Mesenchymal stem cell (in vitro differentiated cells and primary cell): ENCODE measurements around the gene PMS2.
"Not testable (repeated sequence)": the region's sequence is repeated elsewhere in the genome, so short reads cannot be mapped to it uniquely, and the experiment has no call there.

Experiments used
- DNase-seq: peaks from one replicate; pipeline ENCODE4 v3.0.0-alpha.2; 2013
- H2AFZ ChIP-seq: one replicate; pipeline ENCODE4 v1.6.1; 2013; ENCODE audit warnings: low read depth, mild to moderate bottlenecking, control low read depth, inconsistent platforms, low read length, moderate library complexity
- H2AK5ac ChIP-seq: 2 replicates; pipeline ENCODE4 v1.6.1; 2013; ENCODE audit warnings: low read length, moderate library complexity, mild to moderate bottlenecking, inconsistent platforms; ENCODE audit not compliant: severe bottlenecking
- H2BK120ac ChIP-seq: one replicate; pipeline ENCODE4 v1.6.1; 2013; ENCODE audit warnings: low read depth, mild to moderate bottlenecking, inconsistent platforms, low read length, moderate library complexity
- H2BK12ac ChIP-seq, 2 experiments: one replicate each; pipeline ENCODE4 v1.6.1; 2013; ENCODE audit warnings: inconsistent platforms in 2 of 2, low read length in 2 of 2, mild to moderate bottlenecking in 2 of 2, moderate library complexity in 2 of 2, control low read depth in 1 of 2
- H2BK15ac ChIP-seq: one replicate; pipeline ENCODE4 v1.6.1; 2013; ENCODE audit warnings: mild to moderate bottlenecking, low read depth, inconsistent platforms; ENCODE audit not compliant: poor library complexity, severe bottlenecking
- H2BK5ac ChIP-seq: 2 replicates; pipeline ENCODE4 v1.6.1; 2013; ENCODE audit warnings: low read depth, mild to moderate bottlenecking, low read length, control low read depth, inconsistent platforms; ENCODE audit not compliant: poor library complexity, severe bottlenecking
- H3K14ac ChIP-seq, 2 experiments: one replicate each; pipeline ENCODE4 v1.6.1; 2013; ENCODE audit warnings: inconsistent platforms in 2 of 2, low read length in 2 of 2, control low read depth in 1 of 2, mild to moderate bottlenecking in 1 of 2, moderate library complexity in 1 of 2
- H3K18ac ChIP-seq, 2 experiments: one replicate each; pipeline ENCODE4 v1.6.1; 2013; ENCODE audit warnings: inconsistent platforms in 2 of 2, low read length in 2 of 2, control low read depth in 1 of 2, low read depth in 1 of 2, mild to moderate bottlenecking in 1 of 2
- H3K23ac ChIP-seq, 2 experiments: one replicate each; pipeline ENCODE4 v1.6.1; 2013; ENCODE audit warnings: inconsistent platforms in 2 of 2, low read length in 2 of 2, mild to moderate bottlenecking in 2 of 2, moderate library complexity in 2 of 2, control low read depth in 1 of 2
- H3K27ac ChIP-seq: 2 replicates; pipeline ENCODE4 v1.5.1; 2013; ENCODE audit warnings: mild to moderate bottlenecking, moderate library complexity, low read length, control low read depth, inconsistent platforms; ENCODE audit not compliant: poor library complexity, severe bottlenecking
- H3K27me3 ChIP-seq, 2 experiments: 2 replicates each; pipeline versions ENCODE4 v1.6.1 to v1.7.0; 2013; ENCODE audit warnings: low read length in 2 of 2, mild to moderate bottlenecking in 2 of 2, moderate library complexity in 2 of 2, control low read depth in 1 of 2, inconsistent platforms in 1 of 2; ENCODE audit not compliant: control insufficient read depth in 1 of 2, insufficient read depth in 1 of 2
- H3K36me3 ChIP-seq, 2 experiments: 2 replicates each; pipeline versions ENCODE4 v1.6.1 to v1.7.0; 2013; ENCODE audit warnings: low read length in 2 of 2, control low read depth in 1 of 2, inconsistent platforms in 1 of 2, low read depth in 1 of 2, mild to moderate bottlenecking in 1 of 2; ENCODE audit not compliant: insufficient read depth in 2 of 2, control insufficient read depth in 1 of 2
- H3K4ac ChIP-seq, 2 experiments: one replicate each; pipeline ENCODE4 v1.6.1; 2013; ENCODE audit warnings: inconsistent platforms in 2 of 2, low read length in 2 of 2, mild to moderate bottlenecking in 2 of 2, moderate library complexity in 2 of 2, control low read depth in 1 of 2, low read depth in 1 of 2
- H3K4me1 ChIP-seq: 2 replicates; pipeline ENCODE4 v1.6.1; 2013; ENCODE audit warnings: low read depth, low read length, control low read depth; ENCODE audit not compliant: control insufficient read depth, insufficient read depth
- H3K4me2 ChIP-seq: 2 replicates; pipeline ENCODE4 v1.6.1; 2013; ENCODE audit warnings: low read length, mild to moderate bottlenecking, inconsistent platforms; ENCODE audit not compliant: poor library complexity, severe bottlenecking
- H3K4me3 ChIP-seq, 2 experiments: 2 replicates each; pipeline versions ENCODE4 v1.5.1 to v1.7.0; 2013; ENCODE audit warnings: low read length in 2 of 2, mild to moderate bottlenecking in 2 of 2, control low read depth in 1 of 2, low read depth in 1 of 2; ENCODE audit not compliant: insufficient read depth in 1 of 2
- H3K79me1 ChIP-seq: replicated peaks from 2 replicates; pipeline ENCODE4 v1.6.1; 2013; ENCODE audit warnings: mild to moderate bottlenecking, control low read depth, low read length, inconsistent platforms; ENCODE audit not compliant: poor library complexity, severe bottlenecking
- H3K9ac ChIP-seq: 2 replicates; pipeline ENCODE4 v1.7.0; 2013; ENCODE audit warnings: mild to moderate bottlenecking, low read length, moderate library complexity
- H3K9me3 ChIP-seq: 2 replicates; pipeline ENCODE4 v1.7.0; 2013; ENCODE audit warnings: mild to moderate bottlenecking, low read length; ENCODE audit not compliant: control insufficient read depth
- H4K8ac ChIP-seq: one replicate; pipeline ENCODE4 v1.6.1; 2013; ENCODE audit warnings: inconsistent platforms, mild to moderate bottlenecking, low read length, moderate library complexity
- H4K91ac ChIP-seq: one replicate; pipeline ENCODE4 v1.6.1; 2013; ENCODE audit warnings: mild to moderate bottlenecking, low read length, inconsistent platforms
- WGBS: methylation state at CpG from one replicate; pipeline ENCODE4 v1.1.7; 2013; ENCODE audit warnings: mixed read lengths; 5-methylcytosine and 5-hydroxymethylcytosine counted together

The PMS2 gene

DNA sequence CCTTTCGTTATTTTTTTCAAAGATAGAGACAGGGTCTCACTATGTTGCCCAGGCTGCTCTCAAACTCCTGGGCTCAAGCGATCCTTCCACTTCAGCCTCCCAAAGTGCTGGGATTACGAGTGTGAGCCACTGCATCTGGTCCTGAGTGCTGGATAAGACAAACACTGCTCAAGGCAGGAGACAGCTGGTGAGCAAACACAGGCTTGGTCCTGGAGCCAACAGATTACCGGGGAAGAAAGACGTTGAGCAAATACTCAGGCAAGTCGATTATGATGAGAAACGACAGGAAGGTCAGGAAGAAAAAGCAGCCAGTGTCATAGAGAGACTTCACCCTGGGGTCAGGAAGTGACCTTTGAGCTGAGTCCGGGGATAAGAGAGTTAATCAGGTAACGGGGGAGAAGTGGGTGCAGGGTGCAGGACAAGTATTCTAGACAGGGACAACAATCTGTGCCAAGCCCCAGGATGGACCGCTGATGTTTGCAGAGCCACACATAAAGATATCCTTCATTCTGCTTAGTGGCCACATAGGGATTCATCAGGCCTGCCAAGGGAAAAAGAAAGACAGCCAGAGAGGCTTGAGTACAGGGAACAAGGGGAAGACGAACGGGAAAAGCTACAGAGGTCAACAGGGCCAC, 29.1 kb downstream of the PMS2 start:
- not testable (repeated sequence) for H3K9me3 ChIP-seq, H3K4me1 ChIP-seq, H3K27ac ChIP-seq, H3K36me3 ChIP-seq, H3K4me2 ChIP-seq, H3K79me1 ChIP-seq, H3K18ac ChIP-seq, H3K4me3 ChIP-seq, DNase-seq, H2AFZ ChIP-seq, H3K23ac ChIP-seq, H3K27me3 ChIP-seq, H3K9ac ChIP-seq, H2AK5ac ChIP-seq, H4K91ac ChIP-seq, H2BK12ac ChIP-seq, H4K8ac ChIP-seq, H3K14ac ChIP-seq, H2BK5ac ChIP-seq, H2BK120ac ChIP-seq, H2BK15ac ChIP-seq, H3K4ac ChIP-seq
- no CpG with 5 or more reads among the region's 12 CpGs for WGBS

DNA sequence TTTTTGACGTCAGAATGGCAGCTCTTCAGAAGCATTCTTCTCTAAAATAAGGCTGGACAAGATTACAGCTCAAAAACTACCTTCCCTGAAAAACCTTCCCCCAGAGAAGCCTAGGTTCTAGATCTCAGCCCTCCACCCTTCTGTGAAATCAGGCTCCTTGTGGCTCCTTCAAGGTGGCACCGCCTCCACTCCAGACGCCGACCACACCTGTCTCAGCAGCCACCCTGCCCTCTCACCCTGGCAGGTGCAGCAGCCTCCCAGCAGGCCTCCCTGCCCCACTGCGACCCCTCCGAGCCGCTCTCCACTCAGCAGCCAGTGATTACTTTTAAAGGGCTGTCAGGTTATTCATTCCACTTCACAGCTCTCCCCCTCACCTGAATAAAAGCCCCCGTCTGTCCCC, 35.3 kb downstream of the PMS2 start:
- not testable (repeated sequence) for H2BK12ac ChIP-seq, H3K27me3 ChIP-seq, H2AK5ac ChIP-seq, H3K4ac ChIP-seq, H3K18ac ChIP-seq, H2BK5ac ChIP-seq, H4K8ac ChIP-seq, H3K9ac ChIP-seq, DNase-seq, H3K36me3 ChIP-seq, H2BK120ac ChIP-seq, H2AFZ ChIP-seq, H3K9me3 ChIP-seq, H3K79me1 ChIP-seq, H3K4me2 ChIP-seq, H2BK15ac ChIP-seq, H4K91ac ChIP-seq, H3K4me1 ChIP-seq, H3K14ac ChIP-seq, H3K27ac ChIP-seq, H3K4me3 ChIP-seq, H3K23ac ChIP-seq
- no CpG with 5 or more reads among the region's 8 CpGs for WGBS

- DNase-seq, H3K18ac ChIP-seq, H3K9ac ChIP-seq, H3K23ac ChIP-seq, H3K27me3 ChIP-seq, H3K79me1 ChIP-seq, H3K4ac ChIP-seq, H3K36me3 ChIP-seq, H4K8ac ChIP-seq, H3K4me3 ChIP-seq, H2BK120ac ChIP-seq, H4K91ac ChIP-seq, H2BK12ac ChIP-seq, H3K4me2 ChIP-seq, H2AK5ac ChIP-seq, H3K4me1 ChIP-seq, H3K27ac ChIP-seq, H2BK5ac ChIP-seq, H3K9me3 ChIP-seq, H2BK15ac ChIP-seq, H2AFZ ChIP-seq, H3K14ac ChIP-seq: not testable (repeated sequence)
- WGBS = no CpG with 5 or more reads among the region's 43 CpGs
These were observed 38.4 kb downstream of the PMS2 start, which contains the start of gene RSPH10B for GRCh38 chr7:5970347-5970911. TSS of gene RSPH10B (minus strand) at chr7:5970689. CDS start at chr7:5967116, 3,573 bp downstream.

GRCh38 chr7:5963810-5964209, 45.0 kb downstream of the PMS2 start:
- WGBS = no CpG with 5 or more reads among the region's 7 CpGs
- H3K9ac ChIP-seq = not testable (repeated sequence)

More at GRCh38 chr7:5963810-5964209, 45.0 kb downstream of the PMS2 start:
- not testable (repeated sequence) for H2BK120ac ChIP-seq, H3K23ac ChIP-seq, H2AFZ ChIP-seq, H2BK5ac ChIP-seq, H3K79me1 ChIP-seq, H4K8ac ChIP-seq, H3K14ac ChIP-seq, H3K18ac ChIP-seq, H3K27me3 ChIP-seq, H4K91ac ChIP-seq, H2BK15ac ChIP-seq, H3K4ac ChIP-seq, H3K4me2 ChIP-seq, H2AK5ac ChIP-seq, H3K4me3 ChIP-seq, DNase-seq, H3K27ac ChIP-seq, H3K4me1 ChIP-seq, H3K9me3 ChIP-seq, H2BK12ac ChIP-seq, H3K36me3 ChIP-seq
